Cardiac muscle cell (in vitro differentiated cells and primary cell): ENCODE measurements around the gene AFF2. TPM values are rescaled to one million over a fixed set of nuclear protein-coding genes. Genes with fewer than 3 reads are reported as not detected.
A peak's percentile ranks its signal among the peaks of the same experiment; 100 is the strongest.

Experiments
- DNase-seq, 2 donors: peaks; one replicate each; pipeline versions ENCODE4 v3.0.0 to v3.0.0-alpha.2; 2010 to 2017; ENCODE audit warnings: low read depth in 1 of 2, low spot score in 1 of 2
- H3K27ac ChIP-seq: fragments of 200-600 bp; sonication (generic); 2 replicates; pipeline ENCODE4 v1.5.1; 2016
- H3K27me3 ChIP-seq: fragments of 200-600 bp; sonication (generic); 2 replicates; pipeline ENCODE4 v1.6.0; 2016; ENCODE audit warnings: control low read depth
- H3K36me3 ChIP-seq: fragments of 200-600 bp; sonication (generic); 2 replicates; pipeline ENCODE4 v1.5.1; 2016; ENCODE audit warnings: control low read depth
- H3K4me1 ChIP-seq: fragments of 200-600 bp; sonication (generic); 2 replicates; pipeline ENCODE4 v1.8.1; 2017; ENCODE audit warnings: low read depth, mild to moderate bottlenecking, mixed run types
- H3K4me3 ChIP-seq: fragments of 200-600 bp; sonication (generic); 2 replicates; pipeline ENCODE4 v1.5.1; 2016; ENCODE audit warnings: mild to moderate bottlenecking
- H3K9me3 ChIP-seq: fragments of 200-600 bp; sonication (generic); 2 replicates; pipeline ENCODE4 v1.5.1; 2017; ENCODE audit warnings: low read depth, mild to moderate bottlenecking, control low read depth
- CTCF ChIP-seq: IDR thresholded peaks from 2 replicates; pipeline ENCODE4 v1.5.1; 2012; ENCODE audit warnings: low read depth, mild to moderate bottlenecking, low read length
- polyA plus RNA-seq: library from polyadenylated mRNA; unstranded; fragments of >200 nt; fragmentation: Nextera tagmentation; extraction: Ambion mirVana; gene quantifications from 2 replicates; pipeline ENCODE4 v1.2.1, GENCODE V29; 2016
- total RNA-seq: library from RNA; depleted of rRNA; stranded (reverse); fragments of >200 nt; gene quantifications from 2 replicates; pipeline ENCODE4 v1.2.3, GENCODE V29; 2016

The AFF2 gene
- total and polyA plus RNA-seq, 2 experiments from 2014 or later: 4.4 to 8.3 TPM

DNA sequence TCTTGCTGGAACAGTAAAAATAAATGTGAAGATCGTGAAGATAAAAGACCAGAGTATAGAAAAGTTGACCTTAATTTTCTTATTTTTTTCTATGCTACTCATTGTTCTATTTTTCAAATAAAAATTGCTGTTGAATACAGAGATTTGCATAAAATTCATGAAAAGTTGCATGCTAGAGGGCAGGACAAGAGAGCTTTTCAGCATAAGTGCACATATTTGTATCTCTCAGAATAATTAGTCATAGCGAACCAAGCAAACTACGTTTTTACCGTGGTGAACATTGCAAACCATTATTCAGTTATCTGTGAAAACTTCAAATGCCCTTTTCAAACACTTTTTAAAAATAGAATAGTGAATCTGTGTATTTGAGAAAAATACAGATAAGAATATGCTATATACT is 26.4 kb upstream of the AFF2 start:
- H3K9me3 ChIP-seq: no peaks in the 10 kb centered on the region
- TF ChIP-seq CTCF: no peak
- no peak for DNase-seq

GRCh38 chrX:148492057-148492456 is 8.4 kb upstream of the AFF2 start:
- H3K9me3 ChIP-seq: no peaks in the 10 kb centered on the region
- H3K27ac ChIP-seq: no peak overlapping the region
- no peaks in the 10 kb centered on the region for H3K4me1 ChIP-seq
- no peak for TF ChIP-seq CTCF
- no peak for DNase-seq
- no peaks in the 10 kb centered on the region for H3K27me3 ChIP-seq
- no peaks in the 10 kb centered on the region for H3K36me3 ChIP-seq
- H3K4me3 ChIP-seq: no peak overlapping the region

More for the DNA sequence above, 26.4 kb upstream of the AFF2 start:
- Histone ChIP-seq H3K27ac (no peak overlapping the region), H3K4me1 (no peaks in the 10 kb centered on the region), H3K27me3 (no peaks in the 10 kb centered on the region), H3K4me3 (no peak overlapping the region), H3K36me3 (no peaks in the 10 kb centered on the region)

DNA sequence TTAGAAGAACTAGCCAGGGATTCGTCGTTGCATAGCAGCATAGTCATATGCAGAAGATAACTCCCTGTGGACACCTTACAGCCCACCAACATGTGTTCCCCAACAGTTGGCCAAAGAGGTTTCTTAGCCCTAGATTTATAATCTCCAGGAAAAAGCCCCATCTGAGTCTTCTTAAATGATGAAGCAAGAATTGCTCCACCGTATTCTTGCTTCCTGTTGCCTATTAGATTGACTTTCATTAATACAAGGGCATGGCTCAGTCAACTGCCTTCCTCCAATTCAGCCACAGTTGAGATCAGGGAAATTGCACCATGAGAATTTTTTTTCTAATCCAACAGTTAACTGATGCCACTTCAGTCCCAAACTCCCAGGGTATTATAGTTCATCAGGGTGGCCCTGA is 5.2 kb upstream of the AFF2 start:
- no peaks in the 10 kb centered on the region for H3K27me3 ChIP-seq

GRCh38 chrX:148498067-148498466 is 2.4 kb upstream of the AFF2 start:
- Histone ChIP-seq H3K27me3 (no peaks in the 10 kb centered on the region), H3K9me3 (no peaks in the 10 kb centered on the region), H3K36me3 (no peaks in the 10 kb centered on the region), H3K4me3 (no peak overlapping the region), H3K4me1 (no peaks in the 10 kb centered on the region), H3K27ac (no peak overlapping the region)
- TF ChIP-seq CTCF: no peak
- no peak for DNase-seq

More for the DNA sequence above, 5.2 kb upstream of the AFF2 start:
- no peaks in the 10 kb centered on the region for H3K4me1 ChIP-seq
- no peak for DNase-seq
- no peak for TF ChIP-seq CTCF
- no peak overlapping the region for H3K4me3 ChIP-seq
- no peaks in the 10 kb centered on the region for H3K36me3 ChIP-seq
- no peaks in the 10 kb centered on the region for H3K9me3 ChIP-seq
- H3K27ac ChIP-seq: no peak overlapping the region

- no peaks in the 10 kb centered on the region for H3K36me3 ChIP-seq
- peaks cover 4% of the 10 kb centered on the region for H3K4me1 ChIP-seq
- no peak for DNase-seq
- no peak overlapping the region for H3K27ac ChIP-seq
- no peaks in the 10 kb centered on the region for H3K9me3 ChIP-seq
- H3K27me3 ChIP-seq: no peaks in the 10 kb centered on the region
- no peak for TF ChIP-seq CTCF
- peak overlapping the region; percentile 23 for H3K4me3 ChIP-seq
These were observed 587 bp upstream of the AFF2 start for GRCh38 chrX:148499638-148500422.
